Dermis blood vessel endothelial cell (primary cell): Measurements from ENCODE around the gene KCNG3. TPM values are rescaled to one million over a fixed set of nuclear protein-coding genes. Genes with fewer than 3 reads are reported as not detected.
"Not testable (repeated sequence)": the region's sequence is repeated elsewhere in the genome, so short reads cannot be mapped to it uniquely, and the experiment has no call there.

ENCODE experiments used
- DNase-seq: peaks from one replicate; pipeline ENCODE4 v3.0.0; 2010
- total RNA-seq: library from RNA; depleted of rRNA; stranded (reverse); fragments of >200 nt; gene quantifications from 2 replicates; pipeline ENCODE4 v1.2.3, GENCODE V29; 2014

KCNG3 gene
- total RNA-seq, 1 donor from 2014 or later: not detected

DNA sequence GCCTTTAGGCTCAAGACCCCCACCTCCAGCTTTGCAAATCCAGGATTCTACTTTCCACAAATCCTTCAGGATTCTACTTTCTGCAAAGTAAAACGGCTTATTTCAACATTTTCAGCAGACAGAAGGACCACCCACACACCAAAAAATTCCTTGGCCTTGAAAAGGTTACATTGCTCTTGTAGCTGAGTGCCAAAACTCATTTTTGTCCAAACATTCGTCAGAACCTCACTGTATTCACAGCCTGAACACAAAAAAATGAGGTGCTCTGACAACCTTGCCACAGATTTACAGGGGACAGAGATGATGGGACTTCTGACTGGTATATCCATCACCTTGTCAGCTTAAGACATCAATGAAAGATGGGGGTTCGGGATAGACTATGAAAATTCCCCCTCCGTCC, 69.7 kb downstream of the KCNG3 start:
- DNase-seq: no peak

DNA sequence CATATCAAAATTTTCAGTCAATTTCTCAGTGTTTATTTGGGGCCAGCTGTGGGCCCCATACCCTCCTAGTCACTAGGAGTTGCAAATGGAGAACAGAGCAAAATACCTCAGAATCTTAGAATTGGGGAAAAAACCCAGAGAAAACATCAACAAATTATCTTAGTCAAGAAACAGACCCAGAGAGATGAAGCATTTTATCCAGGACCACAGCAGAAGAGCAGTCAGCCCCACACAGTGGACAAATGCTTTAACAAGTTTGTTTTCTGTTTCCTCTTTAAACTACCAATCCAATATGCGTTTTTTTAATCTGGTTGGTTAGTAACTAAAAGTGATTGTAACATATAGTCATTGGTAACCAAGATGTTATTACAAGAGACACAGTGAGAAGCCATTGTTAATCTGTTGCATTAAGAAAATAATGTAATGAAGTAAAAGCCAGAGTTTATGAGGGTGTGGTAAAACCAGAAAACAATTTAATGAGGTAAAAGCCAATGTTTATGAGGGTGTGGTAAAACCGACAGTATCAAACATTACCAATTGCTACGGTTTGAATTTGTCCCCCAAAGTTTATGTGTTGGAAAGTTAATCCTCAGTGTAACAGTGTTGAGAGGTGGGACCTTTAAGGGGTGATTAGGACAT, 72.1 kb downstream of the KCNG3 start:
- DNase-seq: no peak

DNA sequence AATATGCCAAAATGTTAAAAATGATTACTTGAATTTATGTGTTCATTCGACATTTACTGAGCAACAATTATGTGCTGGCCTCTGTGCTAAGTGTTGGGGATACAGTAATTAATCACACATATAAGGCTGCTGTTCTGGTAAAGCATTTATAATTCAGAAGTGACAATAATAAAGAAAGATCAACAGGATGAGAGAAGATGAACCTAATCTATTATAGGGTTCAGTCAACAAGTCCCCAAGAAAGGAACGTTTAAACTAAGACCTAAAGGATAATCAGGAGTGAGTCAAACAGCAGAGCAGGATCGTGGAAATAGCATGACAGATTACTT, 72.7 kb downstream of the KCNG3 start:
- no peak for DNase-seq

DNA sequence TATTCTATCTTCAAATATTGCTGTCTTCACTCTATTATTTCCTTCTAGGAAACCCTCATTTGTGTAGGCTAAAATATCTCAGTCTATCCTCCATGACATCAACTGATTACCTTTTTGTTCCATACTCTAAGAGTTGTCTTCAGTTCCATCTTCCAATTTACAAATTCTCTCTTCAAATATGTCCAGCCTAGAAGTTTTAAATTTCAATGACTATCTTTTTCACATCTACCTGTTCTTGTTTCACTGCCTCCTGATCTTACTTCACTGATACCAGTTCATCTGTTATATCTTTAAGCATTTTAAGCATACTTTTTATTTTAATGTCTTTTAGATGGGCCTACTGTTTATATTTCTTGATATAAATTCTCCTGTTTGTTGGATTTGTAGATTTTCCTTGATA, 79.1 kb downstream of the KCNG3 start:
- DNase-seq: no peak

DNA sequence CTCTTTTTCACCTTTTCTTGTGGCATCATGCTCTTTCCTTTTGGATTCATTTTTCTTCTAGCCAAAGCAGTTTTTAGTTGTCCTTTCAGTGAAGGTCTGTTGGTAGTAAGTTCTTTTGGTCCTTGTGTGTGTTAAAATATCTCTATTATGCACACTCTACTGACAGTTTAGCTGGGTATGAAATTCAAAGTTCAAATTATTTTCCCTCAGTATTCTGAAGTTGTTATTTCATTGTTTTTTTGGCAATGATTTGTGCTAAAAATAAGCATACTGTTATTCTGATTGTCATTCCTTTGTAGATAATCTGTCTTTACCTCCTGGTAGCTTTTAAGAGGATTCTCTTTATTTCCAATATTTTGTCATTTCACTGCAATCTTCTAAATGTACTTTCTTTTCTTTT, 79.6 kb downstream of the KCNG3 start:
- no peak for DNase-seq

DNA sequence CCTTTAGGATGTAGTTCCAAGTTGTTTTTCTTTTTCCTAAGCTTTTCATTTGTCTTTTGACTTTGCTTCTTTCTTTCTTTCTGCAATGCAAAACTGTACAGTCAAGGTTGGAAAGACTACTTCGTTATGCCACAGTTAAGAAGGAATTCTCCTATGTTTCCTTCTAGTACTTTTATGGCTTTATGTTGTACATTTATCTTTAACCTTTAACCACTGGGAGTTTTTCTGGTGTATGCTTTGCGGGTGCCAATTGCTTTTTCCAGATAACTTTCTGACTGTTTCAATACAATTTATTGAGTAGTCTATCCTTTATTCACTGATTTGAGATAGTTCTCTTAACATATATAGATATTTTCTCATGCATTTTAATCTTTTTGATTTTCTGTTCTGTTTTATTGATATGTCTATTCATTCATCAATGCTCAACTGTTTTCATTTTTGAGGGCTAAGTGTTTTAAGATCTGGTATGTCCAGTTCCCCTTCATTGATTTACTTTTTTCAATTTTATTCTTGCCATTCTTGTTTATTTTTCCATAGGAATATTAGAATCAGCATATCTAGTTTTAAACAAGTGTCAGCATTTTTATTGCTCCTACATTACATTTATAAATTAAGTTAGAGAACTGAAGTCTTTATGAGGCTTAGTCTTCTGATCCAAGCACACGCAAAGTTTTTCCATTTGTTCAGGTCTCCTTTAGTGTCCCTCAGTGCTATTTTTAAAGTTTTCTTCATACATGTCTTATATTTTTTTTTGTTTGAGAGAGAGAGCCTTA, 82.9 kb downstream of the KCNG3 start:
- no peak for DNase-seq

DNA sequence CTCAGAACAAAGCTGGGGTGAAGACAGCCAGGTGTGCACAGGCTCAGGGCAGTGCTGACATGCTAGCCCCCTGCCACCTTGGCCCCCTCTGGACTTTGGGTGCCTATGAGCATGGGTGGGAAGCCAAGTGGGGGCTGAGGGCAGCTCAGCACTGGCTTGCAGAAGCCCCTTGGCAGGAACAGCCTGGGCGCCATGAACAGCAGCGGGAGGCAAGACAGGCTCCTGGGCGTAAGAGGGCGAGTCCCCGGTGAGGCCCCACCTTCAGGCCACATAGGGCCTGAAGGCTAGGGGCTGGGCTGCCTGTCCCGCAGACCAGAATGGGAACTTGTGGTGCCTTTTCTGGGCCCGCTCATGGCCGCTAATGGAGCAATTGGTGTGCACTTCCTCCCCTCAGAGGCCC, 85.8 kb downstream of the KCNG3 start:
- DNase-seq: no peak

DNA sequence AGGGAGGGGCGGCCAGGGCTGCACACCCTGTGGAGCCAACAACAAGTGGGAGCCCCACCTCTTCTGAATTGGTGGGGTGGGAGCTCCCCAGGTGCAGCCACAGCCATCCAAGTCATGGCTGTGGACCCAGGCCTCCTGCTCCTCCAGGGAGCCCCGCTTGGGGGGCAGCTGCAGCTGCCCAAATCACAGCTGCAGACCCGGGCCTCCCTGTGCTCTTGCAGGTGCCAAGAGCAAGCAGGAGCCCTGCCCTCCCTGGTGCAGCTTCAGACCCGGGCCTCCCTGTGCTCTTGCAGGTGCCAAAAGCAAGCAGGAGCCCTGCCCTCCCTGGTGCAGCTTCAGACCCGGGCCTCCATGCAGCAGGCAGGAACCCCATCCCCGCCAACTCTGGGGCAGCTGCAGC, 86.3 kb downstream of the KCNG3 start:
- no peak for DNase-seq

DNA sequence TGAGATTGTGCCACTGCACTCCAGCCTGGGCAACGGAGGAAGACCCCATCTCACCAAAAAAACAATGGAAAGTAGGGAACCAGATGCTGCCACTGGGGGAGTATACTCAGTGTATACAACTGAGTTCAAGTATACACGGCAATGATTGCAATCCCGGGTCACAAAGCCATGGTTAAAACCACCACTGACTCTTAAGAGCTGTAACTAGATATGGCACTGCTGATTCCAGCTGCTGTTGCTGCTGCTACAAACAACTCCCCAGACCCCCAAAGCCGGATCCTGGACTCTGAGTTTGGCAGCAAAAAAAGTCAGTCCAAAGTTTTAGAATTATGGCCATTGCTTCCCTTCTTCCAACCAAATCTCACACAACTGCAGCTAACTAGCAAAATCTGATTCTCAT, 89.1 kb downstream of the KCNG3 start:
- DNase-seq: no peak

DNA sequence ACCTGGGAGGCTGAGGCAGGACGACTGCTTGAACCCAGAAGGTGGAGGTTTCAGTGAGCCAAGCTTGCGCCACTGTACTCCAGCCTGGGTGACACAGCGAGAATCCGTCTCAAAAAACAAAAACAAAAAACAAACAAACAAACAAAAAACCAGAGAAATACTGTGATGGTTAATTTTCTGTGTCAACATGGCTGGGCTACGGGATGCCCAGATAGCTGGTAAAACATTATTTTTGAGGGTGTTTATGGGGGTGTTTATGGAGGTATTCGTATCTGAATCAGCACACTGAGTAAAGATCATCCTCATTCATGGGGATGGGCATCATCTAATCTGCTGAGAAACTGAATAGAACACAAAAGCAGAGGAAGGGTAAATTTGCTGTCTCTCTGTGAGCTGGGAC, 92.0 kb downstream of the KCNG3 start:
- no peak for DNase-seq

DNA sequence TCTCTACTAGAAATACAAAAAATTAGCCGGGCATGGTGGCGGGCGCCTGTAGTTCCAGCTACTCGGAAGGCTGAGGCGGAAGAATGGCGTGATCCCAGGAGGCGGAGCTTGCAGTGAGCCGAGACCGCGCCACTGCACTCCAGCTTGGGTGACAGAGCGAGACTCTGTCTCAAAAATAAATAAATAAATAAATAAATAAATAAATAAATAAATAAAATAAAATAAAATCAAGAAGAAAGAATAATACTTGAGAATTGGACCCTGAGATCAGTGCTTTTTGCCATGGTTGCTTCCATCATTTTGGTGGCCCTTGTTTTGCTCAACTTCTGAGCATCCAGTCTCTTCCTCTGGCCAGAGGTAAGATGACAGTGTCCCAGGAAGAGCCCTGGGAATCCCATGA, 95.7 kb downstream of the KCNG3 start:
- DNase-seq: not testable (repeated sequence)

DNA sequence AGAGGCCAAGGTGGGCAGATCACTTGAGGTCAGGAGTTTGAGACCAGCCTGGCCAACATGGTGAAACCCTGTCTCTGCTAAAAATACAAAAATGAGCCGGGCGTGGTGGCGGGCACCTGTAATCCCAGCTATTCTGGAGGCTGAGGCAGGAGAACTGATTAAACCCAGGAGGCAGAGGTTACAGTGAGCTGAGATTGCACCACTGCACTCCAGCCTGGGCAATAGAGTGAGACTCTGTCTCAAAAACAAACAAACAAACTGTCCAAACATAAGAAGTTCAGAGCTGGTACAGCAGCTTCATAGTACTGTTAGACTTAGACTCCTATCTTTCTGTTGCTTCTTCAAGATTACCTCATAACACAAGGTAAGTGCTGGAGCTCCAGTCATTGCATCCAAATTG, 100.5 kb downstream of the KCNG3 start:
- DNase-seq: not testable (repeated sequence)

DNA sequence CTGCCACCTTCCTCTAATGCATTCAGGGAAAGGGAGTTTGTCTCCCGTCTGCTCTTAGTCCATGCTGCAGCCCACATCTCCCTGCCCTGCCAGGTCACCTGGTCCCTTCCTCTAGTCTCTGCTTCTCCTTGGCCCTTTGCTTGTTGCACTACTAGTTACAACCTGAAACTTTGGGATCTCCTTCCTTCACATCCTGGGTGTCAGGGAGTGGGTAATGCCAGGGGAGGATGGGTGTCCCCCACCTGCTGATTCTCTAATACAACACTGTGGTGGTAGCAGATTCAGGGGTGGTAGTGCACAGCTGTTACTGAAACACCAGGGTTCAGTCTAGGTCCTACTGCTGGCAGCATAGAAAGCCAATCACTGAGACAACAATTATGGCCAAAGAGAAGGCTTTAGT, 101.6 kb downstream of the KCNG3 start:
- DNase-seq: no peak

Other genes with a start within 250 kb of the KCNG3 start
- 116 and 230 TPM in 2 replicates for gene COX7A2L, start 132.8 kb downstream of the KCNG3 start, total RNA-seq
- 31.0 and 32.9 TPM in 2 replicates for gene MTA3, start 74.7 kb upstream of the KCNG3 start, total RNA-seq